HepG2 (cell line): ENCODE data around the gene ASH1L. TPM values are rescaled to one million over a fixed set of nuclear protein-coding genes. Genes with fewer than 3 reads are reported as not detected.
A peak's percentile ranks its signal among the peaks of the same experiment; 100 is the strongest.

Experiments used
- ATAC-seq: fragments of 200-7000 bp; cut with Tn5 transposase; 3 replicates; pipeline ENCODE4 v1.9.1; 2020; ENCODE audit warnings: mild to moderate bottlenecking, moderate library complexity
- BruUV-seq: library from RNA; stranded (reverse); fragments of 400-500 nt; replicated peaks from 2 replicates; lab custom pipeline; 2021; lab: Mats Ljungman, UMichigan
- CTCF ChIA-PET: fragments of 300-600 bp; formaldehyde crosslinking; extraction: SDS; loops from one replicate; lab custom pipeline; 2021; ENCODE audit warnings: low total read pairs, inconsistent platforms, low intra/inter-chr PET ratio; lab: Yijun Ruan, JAX
- POLR2A ChIA-PET: fragments of 350-600 bp; sonication (Branson Sonifier 250); formaldehyde crosslinking; loops from one replicate; lab custom pipeline; 2020; ENCODE audit warnings: antibody characterized with exemption, inconsistent platforms; lab: Yijun Ruan, JAX
- DNase-seq: peaks from one replicate; pipeline ENCODE4 v3.0.0-alpha.2; 2015; ENCODE audit warnings: low spot score
- FAIRE-seq: peaks from 3 replicates; lab custom pipeline; 2011; peaks lifted over from hg19 to GRCh38; lab: Jason Lieb, UNC
- H2AFZ ChIP-seq: one replicate; pipeline ENCODE4 v1.6.1; 2011; ENCODE audit warnings: low read length, inconsistent platforms
- H3K27ac ChIP-seq: fragments of 300-600 bp; 3 replicates; pipeline ENCODE4 v1.8.0; 2011; ENCODE audit warnings: mixed run types, mild to moderate bottlenecking, mixed read lengths, low read length, inconsistent platforms; ENCODE audit not compliant: insufficient read depth; ENCODE audit errors: extremely low read length
- H3K27me3 ChIP-seq, 2 experiments: fragments of 200-600 bp in 1 of 2; 2 replicates in 1 of 2; 3 replicates in 1 of 2; pipeline versions ENCODE4 v1.6.0 to v1.8.0; 2011; ENCODE audit warnings: low read length in 2 of 2, mild to moderate bottlenecking in 2 of 2, moderate library complexity in 2 of 2, inconsistent platforms in 1 of 2; ENCODE audit not compliant: insufficient read depth in 2 of 2, control insufficient read depth in 1 of 2
- H3K36me3 ChIP-seq, 2 experiments: fragments of 200-600 bp in 1 of 2; replicated peaks in 1 of 2; 2 replicates in 1 of 2; 3 replicates in 1 of 2; pipeline versions ENCODE4 v1.5.1 to v1.8.0; 2011; ENCODE audit warnings: low read length in 2 of 2, inconsistent platforms in 1 of 2; ENCODE audit not compliant: insufficient read depth in 2 of 2, control insufficient read depth in 1 of 2
- H3K4me1 ChIP-seq: 2 replicates; pipeline ENCODE4 v1.5.1; 2012; ENCODE audit warnings: low read length, inconsistent platforms; ENCODE audit not compliant: insufficient read depth
- H3K4me2 ChIP-seq: 2 replicates; pipeline ENCODE4 v1.6.0; 2011; ENCODE audit warnings: low read depth, low read length, inconsistent platforms
- H3K4me3 ChIP-seq, 3 experiments: fragments of 200-600 bp in 1 of 3; sonication (generic), shearing (Covaris generic) in 1 of 3; replicated peaks in 1 of 3; 2 replicates each; pipeline ENCODE4 v1.5.1; 2011 to 2016; ENCODE audit warnings: low read length in 3 of 3, inconsistent platforms in 2 of 3, low read depth in 2 of 3, mild to moderate bottlenecking in 2 of 3, control low read depth in 1 of 3, mixed read lengths in 1 of 3; ENCODE audit not compliant: insufficient read depth in 1 of 3
- H3K79me2 ChIP-seq: one replicate; pipeline ENCODE4 v1.6.1; 2011; ENCODE audit warnings: low read length, inconsistent platforms; ENCODE audit not compliant: insufficient read depth
- H3K9ac ChIP-seq: 2 replicates; pipeline ENCODE4 v1.6.0; 2011; ENCODE audit warnings: mild to moderate bottlenecking, low read depth, low read length, inconsistent platforms; ENCODE audit not compliant: insufficient read depth
- H3K9me3 ChIP-seq: 2 replicates; pipeline ENCODE4 v1.5.1; 2012; ENCODE audit warnings: mild to moderate bottlenecking, low read length
- H4K20me1 ChIP-seq: 2 replicates; pipeline ENCODE4 v1.6.0; 2011; ENCODE audit warnings: inconsistent platforms, mild to moderate bottlenecking, low read length, moderate library complexity; ENCODE audit not compliant: insufficient read depth
- AGO2 ChIP-seq: fragments of 200-400 bp; formaldehyde crosslinking; optimal IDR thresholded peaks from 2 replicates; pipeline ENCODE3; 2017; ENCODE audit warnings: mild to moderate bottlenecking, low read depth, low read length, moderate library complexity
- DMAP1 ChIP-seq: IDR thresholded peaks from 2 replicates; pipeline ENCODE4 v1.6.1; 2016
- MAX ChIP-seq: IDR thresholded peaks from 2 replicates; pipeline ENCODE4 v1.6.1; 2012; ENCODE audit warnings: inconsistent platforms
- ZSCAN25 ChIP-seq: sonication (generic); formaldehyde crosslinking; IDR thresholded peaks from 2 replicates; pipeline ENCODE4 v1.8.0; 2022; ENCODE audit warnings: mild to moderate bottlenecking, missing genetic modification reagents
- WGBS: methylation state at CpG from one replicate; pipeline ENCODE4 v1.1.6; 2017; ENCODE audit warnings: low lambda C conversion rate; 5-methylcytosine and 5-hydroxymethylcytosine counted together
- in situ Hi-C: cut with HindIII; loops from 2 replicates; pipeline ENCODE4 v1.10.0; 2017; ENCODE audit warnings: low pct_unique_long_range_greater_than_20kb; ENCODE audit not compliant: extremely low pct_ligation_motif_present
- intact Hi-C: fragments of 100-400 bp; cut with micrococcal nuclease; formaldehyde crosslinking; loops from one replicate; pipeline ENCODE4 v1.10.0; 2022; ENCODE audit not compliant: unreplicated experiment
- polyA plus RNA-seq, 8 experiments: library from polyadenylated mRNA; depleted of rRNA in 3 of 8; stranded (reverse) in 7 of 8; unstranded in 1 of 8; fragments of >200 nt; fragmentation: Illumina TruSeq in 4 of 8; extraction: Trizol in 4 of 8; gene quantifications; 2 replicates each; pipeline versions ENCODE4 v1.2.1 to v1.2.3, GENCODE V29; 2011 to 2016; ENCODE audit warnings: low read depth in 4 of 8, missing spikeins in 1 of 8, mixed read lengths in 1 of 8; ENCODE audit not compliant: insufficient read depth in 1 of 8
- total RNA-seq, 5 experiments: library from RNA; depleted of rRNA; stranded (reverse); fragments of >200 nt; fragmentation: Illumina TruSeq; extraction: Trizol; gene quantifications; 2 replicates each; pipeline ENCODE4 v1.2.3, GENCODE V29; 2016; ENCODE audit warnings: low read depth in 1 of 5

ASH1L gene
- total and polyA plus RNA-seq, 2 of the 13 experiments (the other 11 are each of a cell fraction or from before 2014, with no cell fraction given), result 10.2 to 15.3 TPM

DNA sequence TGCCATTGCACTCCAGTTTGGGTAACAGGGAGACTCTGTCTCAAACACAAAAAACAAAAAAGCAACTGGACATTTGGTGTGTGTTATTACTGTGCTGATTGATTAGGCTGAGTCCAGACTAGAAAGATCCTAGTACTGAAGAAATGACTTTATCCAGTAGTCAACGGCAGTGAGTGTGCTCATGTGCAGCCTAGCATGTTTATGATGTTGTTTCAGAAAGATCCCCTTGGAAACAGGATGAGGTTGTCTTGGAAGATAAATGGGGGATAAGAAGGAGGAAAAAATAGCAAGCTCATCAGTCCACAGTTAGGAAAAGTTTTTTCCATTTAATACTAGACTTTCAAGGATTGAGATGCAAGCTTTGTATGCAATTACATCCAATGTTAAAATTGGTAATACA is 227.6 kb downstream of the ASH1L start:
- Histone ChIP-seq H3K27ac (no peak overlapping the region), H3K9ac (no peak overlapping the region), H3K4me1 (no peaks in the 10 kb centered on the region), H3K4me2 (no peak overlapping the region), H4K20me1 (no peaks in the 10 kb centered on the region), H3K27me3 (no peaks in the 10 kb centered on the region), H2AFZ (no peak overlapping the region)
- POLR2A ChIA-PET, result no interaction called here
- intact Hi-C loops (no loop called here), in situ Hi-C loops (no loop called here)
- no peak for FAIRE-seq
- ATAC-seq, result no peak
- no peak for DNase-seq
- CTCF ChIA-PET, result no interaction called here
- 96% methylated on average over 1 of the region's 1 CpG for WGBS
- no TSS peak for BruUV-seq
- TF ChIP-seq DMAP1 (CRISPR knock-in tag) (no peak), ZSCAN25 (CRISPR knock-in tag) (no peak)
- TF ChIP-seq, all 625 proteins: peak for 0
- no peaks in the 10 kb centered on the region for H3K9me3 ChIP-seq
- peaks cover 19 to 52% of the 10 kb centered on the region in 2 experiments for H3K36me3 ChIP-seq
- H3K4me3 ChIP-seq, result no peak overlapping the region
- no peaks in the 10 kb centered on the region for H3K79me2 ChIP-seq

DNA sequence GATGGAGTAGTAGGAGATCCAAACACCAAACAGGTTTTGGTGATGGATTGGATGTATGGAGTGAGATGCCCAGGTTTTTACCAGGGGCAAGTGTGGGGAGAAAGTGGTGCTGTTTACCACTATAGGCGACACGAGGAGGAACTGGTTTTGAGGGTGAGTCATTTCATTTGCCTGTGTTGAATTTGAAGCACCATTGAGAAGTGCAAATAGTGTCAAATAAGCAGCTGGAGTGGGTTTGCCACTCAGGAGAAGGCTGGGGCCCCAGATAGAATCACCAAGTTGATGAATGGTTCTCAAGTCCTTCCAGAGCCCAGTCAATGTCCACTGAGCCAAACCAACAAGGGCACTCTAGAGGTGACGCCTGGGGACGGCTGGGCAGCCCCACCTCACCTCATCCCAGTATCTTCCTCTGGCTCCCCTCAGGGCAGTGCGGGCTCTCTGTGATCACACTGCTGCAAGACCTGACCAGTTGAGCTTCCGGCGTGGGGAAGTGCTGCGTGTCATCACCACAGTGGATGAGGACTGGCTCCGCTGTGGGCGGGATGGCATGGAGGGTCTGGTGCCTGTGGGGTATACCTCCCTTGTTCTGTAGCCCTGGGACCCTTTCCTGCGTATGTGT is 232.5 kb downstream of the ASH1L start:
- Histone ChIP-seq H4K20me1 (no peaks in the 10 kb centered on the region), H2AFZ (no peak overlapping the region), H3K27ac (no peak overlapping the region), H3K36me3 (peaks cover 2 to 38% of the 10 kb centered on the region in 2 experiments; a peak in 4 of 5 replicates), H3K9ac (no peak overlapping the region), H3K4me3 (no peak overlapping the region), H3K9me3 (no peaks in the 10 kb centered on the region), H3K79me2 (peaks cover 3% of the 10 kb centered on the region), H3K4me1 (peaks cover 24% of the 10 kb centered on the region), H3K27me3 (no peaks in the 10 kb centered on the region)
- no TSS peak for BruUV-seq
- ChIA-PET POLR2A (interaction anchor here (0.7 kb wide), 1 partner anchor 79 kb away, joined by 4 read pairs; no protein-coding TSS in a partner anchor), CTCF (no interaction called here)
- ATAC-seq, result no peak
- 97% methylated on average over 4 of the region's 11 CpGs for WGBS
- intact Hi-C loops, result no loop called here
- in situ Hi-C loops, result no loop called here
- FAIRE-seq, result no peak
- TF ChIP-seq MAX (no peak), AGO2 (peak; percentile 38)
- TF ChIP-seq, all 625 proteins: peak for 1
- DNase-seq, result no peak
- no peak overlapping the region for H3K4me2 ChIP-seq
